GM19463 (cell line): ENCODE results near the gene SEZ6L.
A peak's percentile ranks its signal among the peaks of the same experiment; 100 is the strongest.

Experiments used
- ATAC-seq: cut with Tn5 transposase; IDR thresholded peaks from one replicate; pipeline ENCODE4 v1.9.1; 2021; ENCODE audit warnings: mild to moderate bottlenecking, moderate library complexity; ENCODE audit not compliant: unreplicated experiment

The SEZ6L gene

DNA sequence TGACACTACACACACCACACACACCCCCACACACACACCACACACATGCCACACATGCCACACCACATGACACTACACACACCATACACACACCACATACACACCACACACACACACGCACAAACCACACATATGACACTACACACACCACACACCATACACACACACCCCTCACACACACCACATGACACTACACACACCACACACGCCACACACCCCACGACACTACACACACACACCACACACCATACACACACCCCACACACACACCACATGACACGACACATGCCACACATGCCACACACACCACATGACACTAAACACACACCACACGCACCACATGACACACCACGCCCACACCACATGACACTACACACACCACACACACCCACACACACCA is 158.0 kb downstream of the SEZ6L start:
- ATAC-seq: no peak

DNA sequence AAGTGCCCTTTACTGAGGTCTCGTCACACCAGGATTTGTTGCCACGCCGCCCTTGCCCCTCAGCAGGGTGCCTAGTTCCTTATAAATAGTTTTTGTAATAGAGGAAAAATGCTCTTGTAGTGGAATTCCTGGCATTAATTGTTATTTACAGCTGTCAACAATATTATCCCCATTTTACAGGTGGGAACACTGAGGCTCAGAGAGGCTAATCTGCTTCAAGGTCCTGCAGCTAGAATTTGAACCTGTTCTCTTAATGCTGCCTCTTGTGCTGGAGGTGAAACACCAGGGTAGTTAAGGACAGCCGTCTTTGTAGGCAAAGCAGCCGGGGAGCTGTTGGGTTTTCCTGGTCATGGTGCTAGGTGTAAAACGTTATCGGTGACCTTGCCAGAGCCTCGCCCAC is 159.0 kb downstream of the SEZ6L start:
- no peak for ATAC-seq

GRCh38 chr22:26330971-26331625 is 161.8 kb downstream of the SEZ6L start:
- ATAC-seq: no peak

GRCh38 chr22:26333088-26333800 is 164.0 kb downstream of the SEZ6L start:
- ATAC-seq: no peak

DNA sequence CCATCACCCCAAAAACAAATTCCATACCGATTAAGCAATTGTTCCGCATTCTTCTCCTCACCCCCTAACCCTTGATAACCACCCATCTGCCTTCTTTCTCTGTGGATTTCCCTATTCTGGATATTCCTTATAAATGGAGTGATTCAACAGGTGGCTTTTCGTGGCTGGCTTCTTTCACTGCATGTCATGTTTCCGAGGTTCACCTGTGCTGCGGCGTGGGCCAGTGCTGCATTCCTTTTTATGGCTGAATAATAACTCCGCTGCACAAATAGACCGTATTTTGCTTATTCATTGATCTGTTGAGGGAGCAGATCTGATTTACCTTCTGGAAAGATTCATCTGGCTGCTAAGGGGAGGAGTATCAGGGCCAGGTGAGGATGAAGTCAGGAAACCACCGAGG is 165.0 kb downstream of the SEZ6L start:
- ATAC-seq: no peak

- ATAC-seq: no peak
These were observed 167.5 kb downstream of the SEZ6L start for GRCh38 chr22:26336773-26337172.

- ATAC-seq: no peak
These were observed 170.5 kb downstream of the SEZ6L start for GRCh38 chr22:26339755-26340154.

GRCh38 chr22:26342745-26343410 is 173.6 kb downstream of the SEZ6L start:
- ATAC-seq: no peak

GRCh38 chr22:26345496-26345895 is 176.2 kb downstream of the SEZ6L start:
- ATAC-seq: no peak

DNA sequence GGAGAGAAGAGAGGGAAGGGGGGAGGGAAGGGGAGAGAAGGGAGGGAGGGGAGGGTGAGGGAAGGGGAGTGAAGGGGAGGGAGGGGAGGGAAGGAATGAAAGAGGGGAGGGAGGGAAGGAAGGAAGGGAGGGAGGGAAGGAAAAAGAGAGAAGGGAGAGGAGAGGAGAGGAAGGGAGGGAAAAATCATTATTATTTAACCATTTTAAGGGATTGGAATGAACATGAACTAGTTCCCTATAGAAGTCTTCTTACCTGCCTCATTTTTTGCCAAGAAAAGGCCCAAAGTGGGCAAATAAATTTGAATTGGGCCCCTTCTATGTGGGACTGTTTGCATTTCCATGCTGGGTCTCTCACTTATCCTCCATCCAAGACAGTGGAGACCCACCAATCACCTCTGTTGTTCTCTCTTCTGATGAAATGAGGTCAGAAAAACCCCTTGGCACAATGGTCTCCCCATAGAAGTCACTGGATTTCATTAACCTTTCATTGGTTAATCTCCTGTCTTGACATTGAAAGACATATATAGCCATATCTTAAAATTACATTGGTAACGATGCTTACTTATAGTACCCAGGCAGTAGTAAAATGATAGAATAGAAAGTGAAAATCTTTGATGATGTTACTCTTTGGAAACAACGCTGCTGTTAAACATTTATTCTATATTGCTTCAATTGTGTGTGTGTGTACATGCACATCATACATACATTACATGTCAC is 179.7 kb downstream of the SEZ6L start:
- no peak for ATAC-seq

DNA sequence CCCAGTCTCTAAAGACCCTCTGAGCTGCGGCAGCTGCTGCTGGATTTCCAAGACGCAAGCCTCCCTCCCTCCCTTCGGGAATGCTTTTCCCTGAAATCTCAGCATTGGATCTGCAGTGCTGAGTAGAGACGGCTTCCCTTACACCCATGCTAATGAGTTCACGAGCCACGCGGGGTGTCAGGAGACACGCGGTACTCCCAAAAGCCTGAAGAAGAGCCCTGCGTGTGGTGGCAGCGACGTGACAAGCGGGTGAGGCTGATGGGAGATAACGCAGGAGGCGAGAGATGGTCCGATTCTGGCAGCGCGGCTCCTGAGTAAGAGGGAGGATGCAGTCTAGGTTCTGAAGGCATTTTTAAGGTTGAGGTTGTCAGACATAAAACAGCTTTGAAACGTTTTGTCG is 185.4 kb downstream of the SEZ6L start:
- no peak for ATAC-seq

GRCh38 chr22:26357281-26357680 is 188.0 kb downstream of the SEZ6L start:
- ATAC-seq: no peak

- ATAC-seq: no peak
These were observed 188.6 kb downstream of the SEZ6L start for GRCh38 chr22:26357813-26358212.

DNA sequence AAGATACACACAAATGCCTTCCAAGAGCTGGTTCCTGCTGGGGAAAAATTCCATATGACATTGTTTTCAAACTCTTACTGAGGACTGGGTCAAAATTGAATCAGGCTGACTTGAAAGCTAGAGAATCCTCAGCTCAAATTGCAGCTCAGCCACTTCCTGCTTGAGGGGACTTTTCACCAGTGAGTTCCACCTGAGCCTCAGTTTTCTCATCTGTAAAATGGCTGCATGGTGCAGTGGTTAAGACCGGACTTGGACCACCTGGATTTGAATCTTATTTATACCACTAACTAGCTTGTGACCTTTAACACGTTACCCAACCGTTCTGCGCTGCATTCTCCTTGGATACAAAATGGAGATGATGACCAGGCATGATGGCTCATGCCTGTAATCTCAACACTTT is 189.9 kb downstream of the SEZ6L start:
- no peak for ATAC-seq

DNA sequence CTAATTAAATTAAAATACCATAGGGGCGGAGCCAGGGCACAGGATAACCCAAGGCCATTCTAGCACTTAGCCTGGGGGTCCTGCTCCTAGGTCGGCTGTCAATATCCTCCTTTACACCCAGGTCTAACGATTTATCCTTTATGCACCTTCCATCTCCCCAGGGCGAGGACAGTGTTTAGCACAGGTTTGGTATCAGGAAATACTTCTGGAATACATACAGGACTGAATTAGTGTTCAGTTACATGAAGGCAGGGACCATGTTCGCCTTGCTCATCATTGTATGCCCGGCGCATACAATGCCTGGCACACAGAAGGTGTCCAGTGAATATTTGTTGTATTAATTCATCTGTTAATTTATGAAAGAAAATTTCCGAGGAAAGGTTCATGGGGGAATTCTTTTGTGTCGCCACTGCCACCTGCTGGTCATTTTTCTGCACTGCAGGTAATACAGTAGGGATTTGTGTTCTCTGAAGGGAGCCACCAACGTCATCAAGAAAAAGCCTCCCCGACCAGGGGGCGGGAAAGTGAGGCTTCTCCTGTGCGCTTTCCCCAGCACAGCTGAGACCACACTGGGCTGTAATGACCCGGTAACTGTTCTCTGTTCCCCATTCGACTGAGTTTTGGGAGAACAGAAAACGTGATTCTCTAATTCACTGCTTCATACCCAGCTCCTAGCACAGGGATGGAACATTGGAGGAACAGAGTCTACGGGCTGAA is 191.1 kb downstream of the SEZ6L start:
- no peak for ATAC-seq

DNA sequence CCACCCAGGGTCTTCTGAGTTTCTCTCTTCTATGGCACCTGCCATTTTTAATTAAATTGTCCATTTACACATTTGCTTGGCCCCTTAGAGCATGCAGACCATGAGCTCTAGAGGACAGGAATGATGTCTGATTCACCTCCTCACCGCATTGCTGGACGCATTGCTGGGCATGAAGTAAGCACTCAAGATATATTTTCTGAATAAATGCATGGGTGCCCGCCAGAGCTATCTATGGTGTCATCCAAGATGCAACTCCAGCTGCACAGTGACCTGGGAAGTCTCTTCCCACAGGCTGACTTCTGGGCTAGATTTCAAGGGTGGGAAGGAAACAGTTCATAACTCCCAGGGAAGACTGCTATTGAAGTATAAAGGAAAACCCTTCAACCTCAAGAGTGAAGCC is 193.2 kb downstream of the SEZ6L start:
- no peak for ATAC-seq

GRCh38 chr22:26364066-26365015 is 195.1 kb downstream of the SEZ6L start:
- ATAC-seq: peak; percentile 69

- ATAC-seq: no peak
These were observed 198.4 kb downstream of the SEZ6L start for GRCh38 chr22:26367402-26368245.

GRCh38 chr22:26372890-26373289 is 203.6 kb downstream of the SEZ6L start:
- ATAC-seq: no peak
